ENCODE data around the gene EPN1. TPM values are rescaled to one million over a fixed set of nuclear protein-coding genes. Genes with fewer than 3 reads are reported as not detected.
"Not testable (repeated sequence)": the region's sequence is repeated elsewhere in the genome, so short reads cannot be mapped to it uniquely, and the experiment has no call there.

The EPN1 gene
- total and polyA plus RNA-seq, 2 experiments from 2014 or later: 47.1 to 223 TPM

DNA sequence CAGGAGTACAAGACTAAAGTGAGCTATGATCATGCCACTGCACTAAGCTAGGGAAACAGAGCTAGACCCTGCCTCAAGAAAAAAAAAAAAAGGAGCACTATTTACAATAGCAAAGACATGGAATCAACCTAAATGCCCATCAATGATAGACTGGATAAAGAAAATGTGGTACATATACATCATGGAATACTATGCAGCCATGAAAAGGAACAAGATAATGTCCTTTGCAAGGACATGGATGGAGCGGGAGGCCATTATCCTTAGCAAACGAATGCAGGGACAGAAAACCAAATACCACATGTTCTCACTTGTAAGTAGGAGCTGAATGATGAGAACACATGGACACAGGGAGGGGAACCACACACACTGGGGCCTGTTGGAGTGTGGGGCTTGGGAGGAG is 55.4 kb downstream of the EPN1 start:
- H3K27ac ChIP-seq (ENCODE audit: low read depth); H3K4me3 ChIP-seq; H3K9me2 ChIP-seq (ENCODE audit: insufficient read depth); H3K79me2 ChIP-seq (replicated peaks; ENCODE audit: insufficient read depth); H3K4me3 Mint-ChIP-seq; H3K27ac Mint-ChIP-seq; H3K4me1 Mint-ChIP-seq; H2AFZ ChIP-seq; H3K4me2 ChIP-seq; H3K27me3 Mint-ChIP-seq (ENCODE audit: insufficient read depth, low read depth, poor library complexity); H3K4me1 ChIP-seq (ENCODE audit: insufficient read depth); ATAC-seq; H3K36me3 ChIP-seq (ENCODE audit: insufficient read depth); DNase-seq (ENCODE audit: low spot score); H4K20me1 ChIP-seq (replicated peaks; ENCODE audit: insufficient read depth); H3K27me3 ChIP-seq (ENCODE audit: insufficient read depth); H3F3A ChIP-seq (replicated peaks; ENCODE audit: low read depth): not testable (repeated sequence)
- Mint-ChIP-seq H3K36me3 (ENCODE audit: low read depth) (peaks cover 30% of the 10 kb centered on the region), H3K9me3 (peaks cover 94% of the 10 kb centered on the region)

GRCh38 chr19:55738302-55738701 is 63.3 kb downstream of the EPN1 start, which contains the start of gene NLRP9:
Gene NLRP9 (minus strand): TSS chr19:55738402. CDS start chr19:55738374, 28 bp downstream.
- H3K9me3 Mint-ChIP-seq: peaks cover 92% of the 10 kb centered on the region
- no peaks in the 10 kb centered on the region for H3K4me1 Mint-ChIP-seq
- TF ChIP-seq EZH2phosphoT487 (IDR thresholded peaks at IDR 0.05; ENCODE audit: unreplicated experiment) (no peak), CREB1 (CRISPR knock-in tag; IDR thresholded peaks at IDR 0.05; ENCODE audit: low read depth) (no peak), POLR2AphosphoS5 (IDR thresholded peaks at IDR 0.05; ENCODE audit: low read depth) (no peak), STAT1 (IDR thresholded peaks at IDR 0.05; ENCODE audit: unreplicated experiment) (no peak), EZH2 (IDR thresholded peaks at IDR 0.05; ENCODE audit: low read depth, unreplicated experiment) (no peak), ETS1 (IDR thresholded peaks at IDR 0.05) (no peak), NANOG (IDR thresholded peaks at IDR 0.05; ENCODE audit: borderline replicate concordance) (no peak), JUNB (IDR thresholded peaks at IDR 0.05; ENCODE audit: unreplicated experiment) (no peak), ZNF114 (CRISPR knock-in tag; IDR thresholded peaks at IDR 0.05) (no peak), ZNF331 (CRISPR knock-in tag; IDR thresholded peaks at IDR 0.05; ENCODE audit: low read depth) (no peak)
- TF ChIP-seq, protein P1, sequence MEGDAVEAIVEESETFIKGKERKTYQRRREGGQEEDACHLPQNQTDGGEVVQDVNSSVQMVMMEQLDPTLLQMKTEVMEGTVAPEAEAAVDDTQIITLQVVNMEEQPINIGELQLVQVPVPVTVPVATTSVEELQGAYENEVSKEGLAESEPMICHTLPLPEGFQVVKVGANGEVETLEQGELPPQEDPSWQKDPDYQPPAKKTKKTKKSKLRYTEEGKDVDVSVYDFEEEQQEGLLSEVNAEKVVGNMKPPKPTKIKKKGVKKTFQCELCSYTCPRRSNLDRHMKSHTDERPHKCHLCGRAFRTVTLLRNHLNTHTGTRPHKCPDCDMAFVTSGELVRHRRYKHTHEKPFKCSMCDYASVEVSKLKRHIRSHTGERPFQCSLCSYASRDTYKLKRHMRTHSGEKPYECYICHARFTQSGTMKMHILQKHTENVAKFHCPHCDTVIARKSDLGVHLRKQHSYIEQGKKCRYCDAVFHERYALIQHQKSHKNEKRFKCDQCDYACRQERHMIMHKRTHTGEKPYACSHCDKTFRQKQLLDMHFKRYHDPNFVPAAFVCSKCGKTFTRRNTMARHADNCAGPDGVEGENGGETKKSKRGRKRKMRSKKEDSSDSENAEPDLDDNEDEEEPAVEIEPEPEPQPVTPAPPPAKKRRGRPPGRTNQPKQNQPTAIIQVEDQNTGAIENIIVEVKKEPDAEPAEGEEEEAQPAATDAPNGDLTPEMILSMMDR (conservative IDR thresholded peaks at IDR 0.05; ENCODE audit: low read depth in 2 of 2): no peak
- TF ChIP-seq, protein P2, sequence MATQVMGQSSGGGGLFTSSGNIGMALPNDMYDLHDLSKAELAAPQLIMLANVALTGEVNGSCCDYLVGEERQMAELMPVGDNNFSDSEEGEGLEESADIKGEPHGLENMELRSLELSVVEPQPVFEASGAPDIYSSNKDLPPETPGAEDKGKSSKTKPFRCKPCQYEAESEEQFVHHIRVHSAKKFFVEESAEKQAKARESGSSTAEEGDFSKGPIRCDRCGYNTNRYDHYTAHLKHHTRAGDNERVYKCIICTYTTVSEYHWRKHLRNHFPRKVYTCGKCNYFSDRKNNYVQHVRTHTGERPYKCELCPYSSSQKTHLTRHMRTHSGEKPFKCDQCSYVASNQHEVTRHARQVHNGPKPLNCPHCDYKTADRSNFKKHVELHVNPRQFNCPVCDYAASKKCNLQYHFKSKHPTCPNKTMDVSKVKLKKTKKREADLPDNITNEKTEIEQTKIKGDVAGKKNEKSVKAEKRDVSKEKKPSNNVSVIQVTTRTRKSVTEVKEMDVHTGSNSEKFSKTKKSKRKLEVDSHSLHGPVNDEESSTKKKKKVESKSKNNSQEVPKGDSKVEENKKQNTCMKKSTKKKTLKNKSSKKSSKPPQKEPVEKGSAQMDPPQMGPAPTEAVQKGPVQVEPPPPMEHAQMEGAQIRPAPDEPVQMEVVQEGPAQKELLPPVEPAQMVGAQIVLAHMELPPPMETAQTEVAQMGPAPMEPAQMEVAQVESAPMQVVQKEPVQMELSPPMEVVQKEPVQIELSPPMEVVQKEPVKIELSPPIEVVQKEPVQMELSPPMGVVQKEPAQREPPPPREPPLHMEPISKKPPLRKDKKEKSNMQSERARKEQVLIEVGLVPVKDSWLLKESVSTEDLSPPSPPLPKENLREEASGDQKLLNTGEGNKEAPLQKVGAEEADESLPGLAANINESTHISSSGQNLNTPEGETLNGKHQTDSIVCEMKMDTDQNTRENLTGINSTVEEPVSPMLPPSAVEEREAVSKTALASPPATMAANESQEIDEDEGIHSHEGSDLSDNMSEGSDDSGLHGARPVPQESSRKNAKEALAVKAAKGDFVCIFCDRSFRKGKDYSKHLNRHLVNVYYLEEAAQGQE (IDR thresholded peaks at IDR 0.05; ENCODE audit: unreplicated experiment): no peak

More at GRCh38 chr19:55738302-55738701, 63.3 kb downstream of the EPN1 start, which contains the start of gene NLRP9:
- Histone ChIP-seq H3K79me2 (replicated peaks; ENCODE audit: insufficient read depth) (no peaks in the 10 kb centered on the region), H2AFZ (no peak within 1 kb of the TSS), H3K4me1 (ENCODE audit: insufficient read depth) (no peaks in the 10 kb centered on the region), H4K20me1 (replicated peaks; ENCODE audit: insufficient read depth) (no peaks in the 10 kb centered on the region), H3K9me2 (ENCODE audit: insufficient read depth) (no peaks in the 10 kb centered on the region), H3K4me2 (no peak within 1 kb of the TSS), H3K27ac (ENCODE audit: low read depth) (no peak within 1 kb of the TSS), H3F3A (replicated peaks; ENCODE audit: low read depth) (no peaks in the 10 kb centered on the region), H3K4me3 (no peak within 1 kb of the TSS), H3K36me3 (ENCODE audit: insufficient read depth) (peaks cover 2% of the 10 kb centered on the region; the same call in 1 of the 2 replicates), H3K27me3 (ENCODE audit: insufficient read depth) (no peaks in the 10 kb centered on the region)
- H3K36me3 Mint-ChIP-seq (ENCODE audit: low read depth): peaks cover 19% of the 10 kb centered on the region
- H3K27ac Mint-ChIP-seq: no peak within 1 kb of the TSS
- no peak within 1 kb of the TSS for H3K4me3 Mint-ChIP-seq
- ATAC-seq (no peak), DNase-seq (ENCODE audit: low spot score) (no peak)
- peaks cover 3% of the 10 kb centered on the region for H3K27me3 Mint-ChIP-seq (ENCODE audit: insufficient read depth, low read depth, poor library complexity)

Measured in GM23338 (cell line).